GM10248 (cell line): Measurements from ENCODE around the gene MROH2A.

Source experiments
- CTCF ChIA-PET: fragments of 300-600 bp; sonication (Branson Sonifier 250); formaldehyde crosslinking; extraction: SDS; loops from one replicate; lab custom pipeline; 2021; ENCODE audit warnings: antibody characterized with exemption; lab: Yijun Ruan, JAX
- POLR2A ChIA-PET: fragments of 350-650 bp; sonication (Branson Sonifier 250); formaldehyde crosslinking; extraction: SDS; loops from one replicate; lab custom pipeline; 2020; ENCODE audit warnings: antibody characterized with exemption; lab: Yijun Ruan, JAX
- DNase-seq: peaks from one replicate; pipeline ENCODE4 v3.0.0; 2012; ENCODE audit errors: extremely low spot score
- CTCF ChIP-seq: IDR thresholded peaks from 2 replicates; pipeline ENCODE4 v1.5.1; 2012; ENCODE audit warnings: mild to moderate bottlenecking, low read depth; ENCODE audit errors: extremely low read depth, missing control alignments, control extremely low read depth

Gene MROH2A

GRCh38 chr2:233882353-233882752 lies 104.2 kb downstream of the MROH2A start:
- no peak for TF ChIP-seq CTCF
- ChIA-PET POLR2A (no interaction called here), CTCF (no interaction called here)
- DNase-seq: no peak
